ENCODE data around the gene CDK4.

Gene CDK4

GRCh38 chr12:57743769-57744168 lies 8.3 kb downstream of the CDK4 start:
- TF ChIP-seq CTCF (IDR thresholded peaks at IDR 0.05): no peak
- H3K4me3 ChIP-seq: peak overlapping the region; percentile 98
- H3K27ac ChIP-seq: no peak overlapping the region
- DNase-seq (ENCODE audit: low spot score): no peak

- DNase-seq (ENCODE audit: low spot score): no peak
- H3K27ac ChIP-seq: no peak overlapping the region
- no peak for TF ChIP-seq CTCF (IDR thresholded peaks at IDR 0.05)
- peak overlapping the region; percentile 55 for H3K4me3 ChIP-seq
Observed at GRCh38 chr12:57741844-57742738, 10.0 kb downstream of the CDK4 start.

- H3K4me3 ChIP-seq: peak overlapping the region; percentile 55
- no peak overlapping the region for H3K27ac ChIP-seq
- TF ChIP-seq CTCF (IDR thresholded peaks at IDR 0.05): no peak
- no peak for DNase-seq (ENCODE audit: low spot score)
Observed at GRCh38 chr12:57741413-57741789, 10.7 kb downstream of the CDK4 start.

GRCh38 chr12:57740656-57741412 lies 11.3 kb downstream of the CDK4 start:
- H3K27ac ChIP-seq: no peak overlapping the region
- DNase-seq (ENCODE audit: low spot score): no peak
- no peak for TF ChIP-seq CTCF (IDR thresholded peaks at IDR 0.05)
- H3K4me3 ChIP-seq: peak overlapping the region; percentile 55

GRCh38 chr12:57739914-57740538 lies 12.1 kb downstream of the CDK4 start:
- Histone ChIP-seq H3K4me3 (no peak overlapping the region), H3K27ac (no peak overlapping the region)
- no peak for DNase-seq (ENCODE audit: low spot score)
- TF ChIP-seq CTCF (IDR thresholded peaks at IDR 0.05): no peak

GRCh38 chr12:57739387-57739786 lies 12.7 kb downstream of the CDK4 start:
- no peak for DNase-seq (ENCODE audit: low spot score)
- Histone ChIP-seq H3K27ac (no peak overlapping the region), H3K4me3 (no peak overlapping the region)
- no peak for TF ChIP-seq CTCF (IDR thresholded peaks at IDR 0.05)

Data from coronary artery (tissue), 2 donors.